Muscle of leg (tissue), 11 donors: ENCODE results near the gene KRTAP10-8. TPM values are rescaled to one million over a fixed set of nuclear protein-coding genes. Genes with fewer than 3 reads are reported as not detected.
"Not testable (repeated sequence)": the region's sequence is repeated elsewhere in the genome, so short reads cannot be mapped to it uniquely, and the experiment has no call there.

Experiments
- DNase-seq: peaks from one replicate; pipeline ENCODE4 v3.0.0; 2013
- H3K27ac ChIP-seq: one replicate; pipeline ENCODE4 v1.5.1; 2013; ENCODE audit warnings: mild to moderate bottlenecking, low read length, control low read depth
- H3K27me3 ChIP-seq: one replicate; pipeline ENCODE4 v1.6.1; 2013; ENCODE audit warnings: low read length; ENCODE audit not compliant: control insufficient read depth, insufficient read depth
- H3K36me3 ChIP-seq: one replicate; pipeline ENCODE4 v1.6.1; 2013; ENCODE audit warnings: low read length; ENCODE audit not compliant: control insufficient read depth, insufficient read depth
- H3K4me1 ChIP-seq: one replicate; pipeline ENCODE4 v1.6.1; 2013; ENCODE audit warnings: low read length; ENCODE audit not compliant: control insufficient read depth, insufficient read depth
- H3K4me3 ChIP-seq: one replicate; pipeline ENCODE4 v1.5.1; 2013; ENCODE audit warnings: low read length, control low read depth
- H3K9me3 ChIP-seq: replicated peaks from 2 replicates; pipeline ENCODE4 v1.6.1; 2013; ENCODE audit warnings: low read depth, low read length; ENCODE audit not compliant: control insufficient read depth
- WGBS: methylation state at CpG from one replicate; pipeline ENCODE4 v1.1.5; 2013; ENCODE audit warnings: missing lambda C conversion rate; ENCODE audit not compliant: insufficient coverage; 5-methylcytosine and 5-hydroxymethylcytosine counted together
- polyA plus RNA-seq, 8 donors: library from polyadenylated mRNA; unstranded; fragments of 120-200 nt; gene quantifications; one replicate each; pipeline versions ENCODE4 v1.2.1 to v1.2.3, GENCODE V29; 2013; ENCODE audit warnings: inconsistent platforms in 1 of 8, low replicate concordance in 1 of 8; ENCODE audit not compliant: insufficient read length in 8 of 8, insufficient read depth in 1 of 8
- total RNA-seq: library from RNA; stranded (reverse); fragments of 120-200 nt; gene quantifications from one replicate; pipeline ENCODE4 v1.2.4, GENCODE V29; 2013

Gene KRTAP10-8
- total and polyA plus RNA-seq, 9 donors, result not detected

- WGBS, result 90% methylated on average over 33 of the region's 40 CpGs
- no peak overlapping the region for H3K4me3 ChIP-seq
- H3K36me3 ChIP-seq, result no peaks in the 10 kb centered on the region
- no peak for DNase-seq
- peaks cover 7% of the 10 kb centered on the region for H3K27me3 ChIP-seq
- no peak overlapping the region for H3K27ac ChIP-seq
- H3K9me3 ChIP-seq, result peaks cover 12% of the 10 kb centered on the region
- peaks cover 11% of the 10 kb centered on the region for H3K4me1 ChIP-seq
Measured at GRCh38 chr21:44571844-44572782, 39.8 kb upstream of the KRTAP10-8 start.

GRCh38 chr21:44572959-44573583 is 38.8 kb upstream of the KRTAP10-8 start:
- H3K36me3 ChIP-seq, result no peaks in the 10 kb centered on the region
- peaks cover 16% of the 10 kb centered on the region for H3K9me3 ChIP-seq
- no peak overlapping the region for H3K27ac ChIP-seq
- WGBS, result 80% methylated on average over 15 of the region's 15 CpGs
- peaks cover 11% of the 10 kb centered on the region for H3K4me1 ChIP-seq
- peaks cover 7% of the 10 kb centered on the region for H3K27me3 ChIP-seq
- no peak overlapping the region for H3K4me3 ChIP-seq
- no peak for DNase-seq

- not testable (repeated sequence) for H3K4me3 ChIP-seq, H3K27ac ChIP-seq, H3K4me1 ChIP-seq, H3K36me3 ChIP-seq, H3K27me3 ChIP-seq, DNase-seq
- WGBS, result 58% methylated on average over 11 of the region's 25 CpGs
- peaks cover 16% of the 10 kb centered on the region for H3K9me3 ChIP-seq
Measured at GRCh38 chr21:44573630-44574456, 38.0 kb upstream of the KRTAP10-8 start, which contains the start of gene KRTAP10-4. TSS of gene KRTAP10-4 (plus strand) at chr21:44573729. CDS start at chr21:44573759, 30 bp downstream.

- Histone ChIP-seq H3K36me3 (no peaks in the 10 kb centered on the region), H3K4me1 (no peaks in the 10 kb centered on the region), H3K27me3 (peaks cover 7% of the 10 kb centered on the region), H3K4me3 (no peak overlapping the region), H3K27ac (no peak overlapping the region), H3K9me3 (peaks cover 16% of the 10 kb centered on the region)
- WGBS, result 23% methylated on average over 17 of the region's 21 CpGs
- DNase-seq, result no peak
Measured at GRCh38 chr21:44574457-44575306, 37.2 kb upstream of the KRTAP10-8 start.

- 82% methylated on average over 14 of the region's 20 CpGs for WGBS
- no peak for DNase-seq
- Histone ChIP-seq H3K4me3 (no peak overlapping the region), H3K27ac (no peak overlapping the region), H3K9me3 (peaks cover 17% of the 10 kb centered on the region), H3K36me3 (no peaks in the 10 kb centered on the region), H3K27me3 (peaks cover 8% of the 10 kb centered on the region), H3K4me1 (no peaks in the 10 kb centered on the region)
Measured at GRCh38 chr21:44575307-44576024, 36.4 kb upstream of the KRTAP10-8 start.

GRCh38 chr21:44576025-44576420 is 35.9 kb upstream of the KRTAP10-8 start:
- Histone ChIP-seq H3K4me3 (no peak overlapping the region), H3K9me3 (peaks cover 21% of the 10 kb centered on the region), H3K27me3 (peaks cover 9% of the 10 kb centered on the region), H3K36me3 (no peaks in the 10 kb centered on the region), H3K4me1 (no peaks in the 10 kb centered on the region), H3K27ac (no peak overlapping the region)
- 89% methylated on average over 4 of the region's 10 CpGs for WGBS
- DNase-seq, result no peak

GRCh38 chr21:44578371-44579055 is 33.4 kb upstream of the KRTAP10-8 start:
- Histone ChIP-seq H3K36me3 (no peaks in the 10 kb centered on the region), H3K4me3 (no peak overlapping the region), H3K9me3 (peaks cover 25% of the 10 kb centered on the region), H3K27me3 (peaks cover 10% of the 10 kb centered on the region), H3K4me1 (no peaks in the 10 kb centered on the region), H3K27ac (no peak overlapping the region)
- 91% methylated on average over 8 of the region's 17 CpGs for whole genome bisulfite sequencing
- no peak for DNase-seq

GRCh38 chr21:44579056-44579832 is 32.6 kb upstream of the KRTAP10-8 start:
- H3K27me3 ChIP-seq, result peaks cover 10% of the 10 kb centered on the region
- no peak overlapping the region for H3K27ac ChIP-seq
- H3K36me3 ChIP-seq, result no peaks in the 10 kb centered on the region
- no peak for DNase-seq
- 54% methylated on average over 11 of the region's 22 CpGs for WGBS
- no peak overlapping the region for H3K4me3 ChIP-seq
- no peaks in the 10 kb centered on the region for H3K4me1 ChIP-seq
- H3K9me3 ChIP-seq, result peaks cover 25% of the 10 kb centered on the region
